ENCODE data around the gene NPRL2.
"Not testable (repeated sequence)": the region's sequence is repeated elsewhere in the genome, so short reads cannot be mapped to it uniquely, and the experiment has no call there.

NPRL2 gene

GRCh38 chr3:50318163-50318562 is 32.4 kb downstream of the NPRL2 start:
- in situ Hi-C loops (cut with MboI; ENCODE audit: low sequenced_read_pairs): no loop called here

- in situ Hi-C loops (cut with MboI; ENCODE audit: low sequenced_read_pairs): no loop called here
Observed at GRCh38 chr3:50317300-50317699, 33.3 kb downstream of the NPRL2 start.

GRCh38 chr3:50316657-50317242 is 33.8 kb downstream of the NPRL2 start:
- in situ Hi-C loops (cut with MboI; ENCODE audit: low sequenced_read_pairs): no loop called here

GRCh38 chr3:50314816-50315215 is 35.8 kb downstream of the NPRL2 start:
- in situ Hi-C loops (cut with MboI; ENCODE audit: low sequenced_read_pairs): no loop called here

- in situ Hi-C loops (cut with MboI; ENCODE audit: low sequenced_read_pairs): no loop called here
Observed at GRCh38 chr3:50314342-50314741, 36.2 kb downstream of the NPRL2 start.

GRCh38 chr3:50312041-50312440 is 38.5 kb downstream of the NPRL2 start:
- in situ Hi-C loops (cut with MboI; ENCODE audit: low sequenced_read_pairs): not testable (repeated sequence)

- in situ Hi-C loops (cut with MboI; ENCODE audit: low sequenced_read_pairs): no loop called here
Observed at GRCh38 chr3:50304601-50305000, 46.0 kb downstream of the NPRL2 start.

- in situ Hi-C loops (cut with MboI; ENCODE audit: low sequenced_read_pairs): no loop called here
Observed at GRCh38 chr3:50303013-50303815, 47.4 kb downstream of the NPRL2 start, which contains the start of gene HYAL1. Gene HYAL1, minus strand, starts transcription at chr3:50303574. Its CDS starts 618 bp downstream, at chr3:50302956.

GRCh38 chr3:50302095-50303012 is 48.2 kb downstream of the NPRL2 start:
- in situ Hi-C loops (cut with MboI; ENCODE audit: low sequenced_read_pairs): no loop called here

- in situ Hi-C loops (cut with MboI; ENCODE audit: low sequenced_read_pairs): no loop called here
Observed at GRCh38 chr3:50300681-50301254, 49.8 kb downstream of the NPRL2 start.

GRCh38 chr3:50299929-50300680 is 50.5 kb downstream of the NPRL2 start:
- in situ Hi-C loops (cut with MboI; ENCODE audit: low sequenced_read_pairs): no loop called here

GRCh38 chr3:50299638-50299928 is 51.0 kb downstream of the NPRL2 start:
- in situ Hi-C loops (cut with MboI; ENCODE audit: low sequenced_read_pairs): no loop called here

GRCh38 chr3:50298836-50299637 is 51.5 kb downstream of the NPRL2 start, which contains the start of the genes HYAL3 and NAA80:
Gene HYAL3, minus strand, starts transcription at chr3:50299405. Its CDS starts 3,803 bp downstream, at chr3:50295602.
Gene NAA80, minus strand, starts transcription at chr3:50299405. Its CDS starts 1,942 bp downstream, at chr3:50297463.
- in situ Hi-C loops (cut with MboI; ENCODE audit: low sequenced_read_pairs): no loop called here

- in situ Hi-C loops (cut with MboI; ENCODE audit: low sequenced_read_pairs): no loop called here
Observed at GRCh38 chr3:50297896-50298725, 52.5 kb downstream of the NPRL2 start.

- in situ Hi-C loops (cut with MboI; ENCODE audit: low sequenced_read_pairs): no loop called here
Observed at GRCh38 chr3:50297384-50297775, 53.2 kb downstream of the NPRL2 start.
